SH-SY5Y (cell line): ENCODE data around the gene ACTL6B.

Source experiments
- GATA2 ChIP-seq: IDR thresholded peaks from 2 replicates; pipeline ENCODE4 v1.6.1; 2011; ENCODE audit warnings: mild to moderate bottlenecking, low read depth, low read length
- GATA3 ChIP-seq: IDR thresholded peaks from 2 replicates; pipeline ENCODE4 v1.6.1; 2011; ENCODE audit warnings: low read depth, mild to moderate bottlenecking, low read length, moderate library complexity

- no peak for TF ChIP-seq GATA3
- no peak for TF ChIP-seq GATA2
These were observed 32.1 kb downstream of the ACTL6B start for GRCh38 chr7:100623951-100624824.
